GM10266 (cell line): ENCODE data around the gene MMAB.

ENCODE experiments used
- DNase-seq: peaks from one replicate; pipeline ENCODE4 v3.0.0; 2012; ENCODE audit errors: extremely low spot score
- CTCF ChIP-seq: IDR thresholded peaks from 2 replicates; pipeline ENCODE4 v1.5.1; 2012; ENCODE audit warnings: mild to moderate bottlenecking, low read depth; ENCODE audit not compliant: control insufficient read depth, insufficient read depth; ENCODE audit errors: missing control alignments

Gene MMAB

DNA sequence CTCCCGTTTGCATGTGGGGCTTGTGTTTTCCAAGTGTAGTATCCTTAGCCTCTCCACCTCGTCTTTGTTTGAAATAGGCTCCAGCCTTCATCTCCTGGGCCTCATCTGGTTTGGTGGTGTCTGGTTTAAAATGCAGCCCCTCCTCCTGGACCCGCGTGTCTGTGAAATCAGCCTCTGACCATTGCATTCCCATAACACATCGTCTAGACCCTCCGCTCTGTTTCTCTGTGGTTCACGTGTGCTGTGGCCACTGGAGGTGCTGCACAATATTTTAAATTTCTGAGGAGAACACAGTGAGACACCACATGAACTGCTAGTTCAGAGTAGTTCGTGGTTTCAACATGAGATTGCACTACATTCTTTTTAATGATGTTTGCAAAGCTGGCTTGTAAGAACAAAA, 60.3 kb downstream of the MMAB start:
- no peak for TF ChIP-seq CTCF
- no peak for DNase-seq

DNA sequence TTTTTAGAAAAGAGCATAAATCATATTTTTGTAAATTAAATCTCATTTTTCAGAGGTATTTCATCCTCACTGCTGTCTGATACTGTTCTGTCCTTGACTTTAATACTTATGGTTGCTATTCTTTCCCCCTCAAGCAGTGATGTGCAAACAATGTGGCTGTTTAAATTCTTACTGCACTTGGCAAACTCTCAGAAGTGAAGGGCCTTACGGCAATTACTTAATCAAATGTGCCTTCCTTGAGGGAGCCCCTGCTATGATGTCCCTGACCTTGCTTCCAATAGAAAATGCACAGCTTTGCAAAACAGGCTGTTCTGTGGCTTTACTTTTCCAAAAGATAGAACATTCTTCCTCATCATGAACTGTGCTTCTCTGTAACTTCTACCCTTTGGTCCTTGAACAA, 60.7 kb downstream of the MMAB start:
- no peak for TF ChIP-seq CTCF
- DNase-seq = no peak

DNA sequence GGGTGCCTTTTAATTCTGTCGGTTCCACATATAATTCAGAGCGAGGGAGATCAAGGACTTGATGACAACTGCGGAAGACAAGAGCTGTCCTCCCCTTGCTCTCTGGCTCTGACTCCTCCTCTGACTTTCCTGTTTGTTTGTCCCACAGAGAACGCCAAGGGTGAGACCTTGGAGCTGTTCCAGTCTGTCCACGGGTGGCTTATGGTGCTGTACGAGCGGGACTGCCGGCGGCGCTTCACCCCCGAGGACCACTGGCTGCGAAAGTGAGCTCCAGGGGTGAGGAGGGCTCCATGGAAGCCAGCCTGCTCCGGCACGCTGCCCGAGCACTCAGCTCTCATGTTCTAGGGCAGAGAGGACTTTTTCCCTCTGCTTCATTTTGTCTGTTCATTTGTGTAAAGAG, 63.1 kb downstream of the MMAB start:
- TF ChIP-seq CTCF = no peak
- DNase-seq = no peak

DNA sequence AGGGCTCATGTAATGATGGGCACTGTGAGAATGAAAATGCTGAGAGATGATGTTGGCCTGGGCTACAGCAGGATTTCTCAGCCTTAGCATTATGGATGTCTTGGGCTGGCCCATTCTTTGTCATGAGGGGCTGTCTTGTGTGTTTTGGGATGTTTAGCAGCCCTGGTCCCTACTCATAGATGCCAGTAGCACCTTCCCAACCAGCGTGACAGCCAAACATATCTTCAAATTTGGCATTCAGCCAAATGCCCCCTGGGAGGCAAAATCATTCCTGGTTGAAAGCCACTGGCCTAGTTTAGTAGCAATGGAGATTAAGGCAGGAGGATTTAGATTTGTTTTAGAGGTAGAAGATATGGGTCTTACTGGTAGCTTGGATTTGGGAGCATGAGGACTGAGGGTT, 69.2 kb downstream of the MMAB start:
- no peak for DNase-seq
- TF ChIP-seq CTCF = no peak
